Amniotic stem cell (primary cell): ENCODE results near the gene ACSM5.
"Not testable (repeated sequence)": the region's sequence is repeated elsewhere in the genome, so short reads cannot be mapped to it uniquely, and the experiment has no call there.

Experiments used
- DNase-seq: peaks from one replicate; lab custom pipeline; 2025; lab: John Stamatoyannopoulos, UW

The ACSM5 gene

GRCh38 chr16:20451364-20451763, 42.0 kb downstream of the ACSM5 start, which contains the start of gene ACSM2A:
TSS of gene ACSM2A (plus strand) at chr16:20451521. CDS start at chr16:20460115, 8,594 bp downstream.
- not testable (repeated sequence) for DNase-seq

- not testable (repeated sequence) for DNase-seq
Observed at GRCh38 chr16:20453633-20454032, 44.3 kb downstream of the ACSM5 start.

GRCh38 chr16:20459227-20459626, 49.9 kb downstream of the ACSM5 start:
- not testable (repeated sequence) for DNase-seq

- not testable (repeated sequence) for DNase-seq
Observed at GRCh38 chr16:20460313-20460712, 51.0 kb downstream of the ACSM5 start.

GRCh38 chr16:20468954-20469353, 59.6 kb downstream of the ACSM5 start:
- not testable (repeated sequence) for DNase-seq

GRCh38 chr16:20469930-20470329, 60.6 kb downstream of the ACSM5 start:
- DNase-seq = not testable (repeated sequence)

GRCh38 chr16:20470732-20471131, 61.4 kb downstream of the ACSM5 start:
- not testable (repeated sequence) for DNase-seq

- not testable (repeated sequence) for DNase-seq
Observed at GRCh38 chr16:20477188-20477744, 67.9 kb downstream of the ACSM5 start.

GRCh38 chr16:20483989-20484388, 74.7 kb downstream of the ACSM5 start:
- DNase-seq = not testable (repeated sequence)

GRCh38 chr16:20484726-20485125, 75.4 kb downstream of the ACSM5 start:
- no peak for DNase-seq

- DNase-seq = no peak
Observed at GRCh38 chr16:20485408-20485807, 76.1 kb downstream of the ACSM5 start.
